GM21786 (cell line): Measurements from ENCODE around the gene SLAMF6.
A peak's percentile ranks its signal among the peaks of the same experiment; 100 is the strongest.
"Not testable (repeated sequence)": the region's sequence is repeated elsewhere in the genome, so short reads cannot be mapped to it uniquely, and the experiment has no call there.

ENCODE experiments used
- ATAC-seq: cut with Tn5 transposase; IDR thresholded peaks from one replicate; pipeline ENCODE4 v1.9.1; 2021; ENCODE audit not compliant: unreplicated experiment

SLAMF6 gene

DNA sequence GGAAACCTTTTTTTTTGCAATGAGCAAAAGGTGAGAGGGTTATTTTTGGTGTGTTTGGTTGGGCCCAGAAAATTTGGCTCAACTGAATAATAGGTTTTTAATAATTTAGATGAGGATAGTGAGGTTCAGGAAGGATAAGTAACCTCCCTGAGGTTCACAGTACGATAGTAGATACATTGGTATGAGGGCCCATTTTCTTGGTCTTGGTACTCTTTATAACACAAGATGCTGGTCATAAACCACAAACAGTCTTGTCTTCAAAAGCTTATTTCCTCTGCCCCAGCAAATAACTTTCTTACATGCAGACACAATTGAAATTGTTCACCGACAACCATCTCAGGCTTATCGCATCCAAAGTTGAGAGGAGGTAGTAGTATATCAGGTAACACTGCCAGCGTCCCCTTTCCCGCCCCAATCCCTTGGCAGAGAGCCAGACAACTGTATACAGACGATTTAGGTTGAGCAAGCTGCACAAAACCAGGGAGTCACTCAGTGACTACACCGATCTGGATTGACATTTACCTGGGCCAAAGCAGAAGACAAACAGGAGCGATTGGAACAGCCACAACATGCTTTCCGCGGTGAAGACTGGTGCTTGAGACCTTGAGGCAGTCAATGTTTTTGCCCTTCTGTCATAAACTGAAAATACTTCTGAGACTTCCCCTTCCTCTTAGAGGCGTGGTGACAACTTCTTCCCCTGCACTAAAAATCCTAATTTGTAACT is at the start of gene SLAMF6:
Gene SLAMF6 (minus strand): TSS at position 634 of the 724 bp plus-strand sequence. CDS start 63 bp downstream, at position 571.
- ATAC-seq = peak; percentile 57

- ATAC-seq = no peak
These were observed 47.8 kb upstream of the SLAMF6 start for GRCh38 chr1:160570840-160571239.

GRCh38 chr1:160569806-160570205 is 46.8 kb upstream of the SLAMF6 start:
- no peak for ATAC-seq

DNA sequence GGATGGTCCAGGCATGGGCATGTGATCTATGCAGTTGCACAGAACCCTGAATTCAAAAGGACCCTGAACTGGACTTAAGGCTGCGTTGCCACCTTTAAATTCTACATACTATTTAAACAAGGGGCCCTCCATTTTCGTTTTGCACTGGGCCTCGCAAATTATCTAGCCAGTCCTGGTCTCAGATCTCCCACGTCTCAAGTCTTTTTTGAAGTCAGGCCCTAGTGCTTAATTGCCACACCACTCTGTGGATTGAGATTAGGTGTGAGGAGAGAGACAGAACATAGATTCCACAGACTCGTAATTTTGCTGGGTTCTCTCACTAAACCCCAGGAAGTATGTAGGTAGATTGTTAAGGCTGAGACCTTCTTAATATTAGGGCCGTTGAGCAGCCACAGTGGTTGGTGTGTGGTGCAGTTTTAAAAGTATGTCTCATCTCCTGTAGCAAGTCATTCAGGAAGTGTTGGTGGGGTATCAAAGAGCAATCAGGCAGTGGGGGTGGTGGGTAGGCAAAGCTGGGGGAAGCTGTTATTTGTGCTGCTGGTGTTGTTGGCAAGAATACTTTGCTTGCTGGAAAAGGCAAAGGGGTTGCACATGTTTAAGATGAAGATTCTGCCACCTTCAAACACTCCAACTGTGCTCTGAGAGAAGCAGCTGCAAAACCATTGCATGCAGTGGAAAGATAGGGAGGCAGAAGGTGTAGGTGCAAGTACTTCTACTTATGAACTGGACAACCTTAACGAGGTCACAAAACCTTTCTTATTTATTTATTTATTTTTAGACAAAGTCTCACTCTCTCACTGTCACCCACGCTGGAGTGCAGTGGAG is 45.0 kb upstream of the SLAMF6 start:
- ATAC-seq = no peak

- no peak for ATAC-seq
These were observed 44.3 kb upstream of the SLAMF6 start for GRCh38 chr1:160567341-160567740.

- ATAC-seq = no peak
These were observed 42.5 kb upstream of the SLAMF6 start for GRCh38 chr1:160565564-160565963.

- not testable (repeated sequence) for ATAC-seq
These were observed 40.2 kb upstream of the SLAMF6 start for GRCh38 chr1:160563230-160563629.

- ATAC-seq = not testable (repeated sequence)
These were observed 39.7 kb upstream of the SLAMF6 start for GRCh38 chr1:160562745-160563144.

- no peak for ATAC-seq
These were observed 37.8 kb upstream of the SLAMF6 start for GRCh38 chr1:160560806-160561205.

GRCh38 chr1:160560045-160560705 is 37.1 kb upstream of the SLAMF6 start:
- no peak for ATAC-seq

DNA sequence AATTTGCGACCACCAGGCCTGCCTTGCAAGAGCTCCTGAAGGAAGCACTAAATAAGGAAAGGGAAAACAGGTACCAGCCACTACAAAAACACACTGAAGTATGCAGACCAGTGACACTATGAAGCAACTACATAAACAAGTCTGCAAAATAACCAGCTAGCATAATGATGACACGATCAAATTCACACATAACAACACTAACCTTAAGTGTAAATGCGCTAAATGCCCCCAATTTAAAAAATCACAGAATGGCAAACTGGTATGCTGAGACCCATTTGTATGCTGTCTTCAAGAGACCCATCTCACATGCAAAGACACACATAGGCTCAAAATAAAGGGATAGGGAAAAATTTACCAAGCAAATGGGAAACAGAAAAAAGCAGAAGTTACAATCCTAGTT is 36.4 kb upstream of the SLAMF6 start:
- ATAC-seq = not testable (repeated sequence)

- ATAC-seq = no peak
These were observed 35.8 kb upstream of the SLAMF6 start for GRCh38 chr1:160558660-160559380.

DNA sequence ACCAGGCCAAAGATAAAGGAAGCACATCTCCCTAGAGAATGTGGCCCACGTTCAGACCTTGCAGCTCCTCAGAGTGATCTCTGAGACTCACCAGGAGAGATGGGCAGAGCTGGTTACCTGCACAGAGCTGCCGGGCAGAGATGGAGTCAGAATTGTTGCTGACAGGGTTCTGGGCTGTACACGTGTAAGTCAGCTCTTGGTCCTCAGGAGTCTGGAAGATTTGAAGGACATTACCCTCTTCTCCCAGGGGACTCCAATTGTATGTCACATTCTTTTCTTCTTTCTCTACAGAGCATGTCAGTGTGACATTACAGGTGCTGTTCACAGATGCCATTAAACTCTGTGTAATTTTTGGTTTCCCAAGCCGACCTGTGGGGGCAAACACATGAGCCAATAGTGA is 30.7 kb upstream of the SLAMF6 start:
- no peak for ATAC-seq

DNA sequence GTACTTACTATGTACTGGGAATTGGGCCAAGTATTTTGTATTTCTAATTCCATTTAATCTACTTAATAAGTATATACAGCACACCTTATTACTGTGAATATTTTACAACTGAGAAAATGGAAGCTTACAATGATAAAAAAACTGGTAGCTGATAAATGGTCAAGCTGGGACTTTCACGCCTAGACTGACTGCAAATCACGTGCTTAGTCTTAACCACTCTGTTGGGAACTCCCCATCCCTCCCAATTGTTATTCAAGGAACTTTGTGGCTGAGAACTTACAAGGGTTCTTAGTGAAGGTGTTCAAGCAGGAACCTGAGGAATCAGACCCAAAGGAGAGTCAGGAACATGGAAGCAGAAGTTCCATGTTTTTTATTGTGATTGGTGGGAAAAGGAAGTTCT is 29.4 kb upstream of the SLAMF6 start:
- no peak for ATAC-seq

DNA sequence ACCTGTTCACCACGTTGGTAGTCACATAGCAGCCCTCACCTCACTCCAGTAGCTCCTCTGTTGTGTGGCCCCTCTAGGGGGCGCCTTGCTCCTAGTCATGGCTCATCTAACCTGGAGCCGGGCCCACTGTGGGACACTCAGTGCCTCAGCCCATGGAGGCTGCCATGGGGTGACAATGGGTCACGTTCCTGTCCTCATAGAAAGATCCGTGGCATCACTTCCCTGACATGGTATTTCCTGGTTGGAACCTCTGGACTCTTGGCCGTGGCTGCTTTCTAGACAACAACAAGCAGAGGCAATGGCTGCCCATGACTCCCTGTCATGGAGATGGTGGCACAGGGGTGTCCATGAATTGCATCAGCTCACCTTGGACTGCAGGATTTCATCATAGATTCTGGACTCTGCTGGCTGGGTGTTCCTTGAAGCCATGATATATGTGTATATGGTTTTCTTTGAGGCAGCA is 27.5 kb upstream of the SLAMF6 start:
- ATAC-seq = no peak

GRCh38 chr1:160549665-160550006 is 26.6 kb upstream of the SLAMF6 start:
- no peak for ATAC-seq

GRCh38 chr1:160548960-160549664 is 26.1 kb upstream of the SLAMF6 start:
- ATAC-seq = peak; percentile 49

GRCh38 chr1:160548183-160548582 is 25.1 kb upstream of the SLAMF6 start:
- ATAC-seq = peak; percentile 51

DNA sequence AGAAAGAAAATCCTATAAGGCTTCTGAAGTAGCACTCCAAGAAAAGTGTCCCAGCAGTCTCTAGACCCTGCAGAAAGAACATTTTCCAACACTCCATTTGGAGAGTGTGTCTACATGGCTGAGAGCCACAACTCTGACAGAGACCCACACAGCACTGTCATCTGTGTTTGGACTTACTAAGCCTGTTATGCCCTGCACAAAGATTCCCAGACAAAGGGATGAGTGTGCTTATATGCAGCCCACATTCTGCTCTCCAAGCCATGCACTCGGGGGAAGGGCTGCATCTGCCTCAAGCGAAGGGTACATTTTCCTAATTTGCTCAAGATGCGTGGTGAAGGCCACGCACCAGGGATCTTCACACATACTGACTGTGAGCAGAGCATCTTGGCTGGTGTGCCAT is 24.4 kb upstream of the SLAMF6 start:
- no peak for ATAC-seq

DNA sequence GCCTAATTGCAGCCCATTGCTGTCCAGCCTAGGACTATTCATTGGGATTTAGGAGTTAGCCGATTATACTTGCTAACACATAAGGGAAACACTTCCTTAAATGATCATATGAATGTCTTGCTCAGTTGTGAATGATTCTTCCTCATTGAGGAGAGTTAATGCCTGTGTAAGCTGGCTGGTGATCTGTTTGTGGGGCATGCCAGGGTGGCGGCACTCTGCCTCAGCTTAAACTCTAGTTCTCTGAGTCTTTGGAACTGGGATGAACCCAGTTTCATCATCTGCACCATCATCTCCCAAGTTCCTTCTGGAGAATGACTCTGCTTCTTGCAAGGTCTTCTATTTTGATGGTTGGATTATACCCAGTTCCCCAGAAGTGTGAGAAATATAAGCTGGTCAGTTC is 23.9 kb upstream of the SLAMF6 start:
- ATAC-seq = no peak
